ENCODE results near the gene IL18BP.

DNA sequence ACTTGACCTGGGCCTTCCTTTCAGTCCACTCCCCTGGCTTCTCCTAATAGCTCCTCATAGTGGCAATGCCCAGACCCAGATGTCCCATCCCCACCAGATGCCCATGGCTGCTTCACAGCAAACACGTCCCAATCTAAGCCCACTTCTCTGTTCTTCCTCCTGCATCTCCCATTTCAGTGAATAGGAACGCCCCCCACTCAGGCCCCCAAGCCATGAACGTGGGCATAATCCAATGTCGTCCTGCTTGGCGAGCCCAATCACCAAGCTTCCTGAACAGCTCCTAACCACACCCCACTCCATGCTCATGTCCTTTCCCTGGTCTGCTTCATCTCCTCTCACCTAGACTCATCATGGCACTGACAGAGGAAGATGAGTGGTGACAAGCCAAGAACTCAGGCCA is 8.9 kb downstream of the IL18BP start:
- TF ChIP-seq, protein P1, sequence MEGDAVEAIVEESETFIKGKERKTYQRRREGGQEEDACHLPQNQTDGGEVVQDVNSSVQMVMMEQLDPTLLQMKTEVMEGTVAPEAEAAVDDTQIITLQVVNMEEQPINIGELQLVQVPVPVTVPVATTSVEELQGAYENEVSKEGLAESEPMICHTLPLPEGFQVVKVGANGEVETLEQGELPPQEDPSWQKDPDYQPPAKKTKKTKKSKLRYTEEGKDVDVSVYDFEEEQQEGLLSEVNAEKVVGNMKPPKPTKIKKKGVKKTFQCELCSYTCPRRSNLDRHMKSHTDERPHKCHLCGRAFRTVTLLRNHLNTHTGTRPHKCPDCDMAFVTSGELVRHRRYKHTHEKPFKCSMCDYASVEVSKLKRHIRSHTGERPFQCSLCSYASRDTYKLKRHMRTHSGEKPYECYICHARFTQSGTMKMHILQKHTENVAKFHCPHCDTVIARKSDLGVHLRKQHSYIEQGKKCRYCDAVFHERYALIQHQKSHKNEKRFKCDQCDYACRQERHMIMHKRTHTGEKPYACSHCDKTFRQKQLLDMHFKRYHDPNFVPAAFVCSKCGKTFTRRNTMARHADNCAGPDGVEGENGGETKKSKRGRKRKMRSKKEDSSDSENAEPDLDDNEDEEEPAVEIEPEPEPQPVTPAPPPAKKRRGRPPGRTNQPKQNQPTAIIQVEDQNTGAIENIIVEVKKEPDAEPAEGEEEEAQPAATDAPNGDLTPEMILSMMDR (IDR thresholded peaks at IDR 0.05; ENCODE audit: extremely low read depth in 1 of 2, insufficient read depth in 1 of 2, low read depth in 1 of 2, low read length in 2 of 2), result no peak
- TF ChIP-seq POLR2A (IDR thresholded peaks at IDR 0.05; ENCODE audit: low read depth, low read length), result no peak
- TF ChIP-seq POLR2AphosphoS5 (IDR thresholded peaks at IDR 0.05; ENCODE audit: insufficient read depth, low read depth, low read length), result no peak
- TF ChIP-seq, protein P2, sequence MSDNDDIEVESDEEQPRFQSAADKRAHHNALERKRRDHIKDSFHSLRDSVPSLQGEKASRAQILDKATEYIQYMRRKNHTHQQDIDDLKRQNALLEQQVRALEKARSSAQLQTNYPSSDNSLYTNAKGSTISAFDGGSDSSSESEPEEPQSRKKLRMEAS (IDR thresholded peaks at IDR 0.05; ENCODE audit: insufficient read depth, insufficient read length), result no peak
- TF ChIP-seq GATA2 (IDR thresholded peaks at IDR 0.05; ENCODE audit: insufficient read depth, insufficient read length, low read depth, low read length), result no peak
- TF ChIP-seq MYC (IDR thresholded peaks at IDR 0.05; ENCODE audit: low read depth, low read length), result no peak
- TF ChIP-seq JUN (IDR thresholded peaks at IDR 0.05; ENCODE audit: borderline replicate concordance, insufficient read depth, insufficient read length, low read depth), result no peak
- TF ChIP-seq EZH2 (IDR thresholded peaks at IDR 0.05; ENCODE audit: borderline replicate concordance, low read depth, low read length, severe bottlenecking), result no peak
